Measurements from ENCODE around the gene ARSD. TPM values are rescaled to one million over a fixed set of nuclear protein-coding genes. Genes with fewer than 3 reads are reported as not detected.

Gene ARSD
- total RNA-seq, 1 experiment from 2014 or later = 10.3 TPM

DNA sequence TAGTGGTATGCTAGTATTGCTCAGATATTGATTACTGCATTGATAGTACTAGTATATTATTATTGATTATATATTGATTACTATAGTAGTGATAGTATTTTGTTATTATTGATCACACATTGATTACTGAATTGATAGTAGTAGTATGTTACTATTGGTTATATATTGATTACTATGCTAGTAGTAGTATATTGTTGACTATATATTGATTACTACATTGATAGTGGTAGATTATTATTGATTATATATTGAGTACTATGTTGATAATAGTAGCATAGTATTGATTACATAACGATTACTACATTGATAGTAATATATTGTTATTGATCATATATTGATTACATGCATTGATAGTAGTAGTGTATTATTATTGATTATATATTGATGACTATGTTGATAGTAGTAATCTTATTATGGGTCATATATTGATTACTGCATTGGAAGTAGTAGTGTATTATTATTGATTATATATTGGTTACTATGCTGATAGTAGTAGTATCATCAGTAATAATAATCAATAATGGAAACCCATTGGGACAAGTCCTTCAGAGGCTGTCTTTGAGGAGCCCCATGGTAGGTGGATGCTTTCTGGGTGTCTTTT, 69.8 kb downstream of the ARSD start:
- Histone ChIP-seq H2AK5ac (ENCODE audit: insufficient read length, low read length) (no peak overlapping the region), H4K91ac (ENCODE audit: insufficient read length, low read depth, low read length) (no peak overlapping the region), H4K8ac (replicated peaks; ENCODE audit: insufficient read length, low read depth, low read length) (no peak overlapping the region), H4K20me1 (ENCODE audit: control insufficient read depth, insufficient read depth, insufficient read length) (no peaks in the 10 kb centered on the region), H3K18ac (ENCODE audit: insufficient read length, low read depth, low read length) (no peak overlapping the region), H2BK15ac (ENCODE audit: low read depth, low read length) (no peak overlapping the region), H3K23ac (ENCODE audit: insufficient read length, low read depth, low read length) (no peak overlapping the region), H3K4me2 (ENCODE audit: insufficient read depth, insufficient read length, low read length) (no peak overlapping the region), H2BK20ac (ENCODE audit: low read depth, low read length, poor library complexity, severe bottlenecking) (no peak overlapping the region), H3K9ac (ENCODE audit: extremely low read depth, insufficient read length, low read length) (no peak overlapping the region), H3K27ac (ENCODE audit: insufficient read length, low read depth, low read length) (no peak overlapping the region), H4K5ac (ENCODE audit: insufficient read length, low read depth, low read length) (no peak overlapping the region), H3K79me1 (ENCODE audit: insufficient read depth, low read depth, low read length, poor library complexity, severe bottlenecking) (no peaks in the 10 kb centered on the region), H3K79me2 (ENCODE audit: insufficient read depth, low read length) (no peaks in the 10 kb centered on the region), H2BK5ac (ENCODE audit: insufficient read length, low read length) (no peak overlapping the region), H2BK120ac (ENCODE audit: low read depth, low read length, poor library complexity, severe bottlenecking) (no peak overlapping the region), H3K14ac (ENCODE audit: insufficient read depth, low read length) (no peak overlapping the region), H3K23me2 (ENCODE audit: insufficient read length, low read depth, low read length, poor library complexity, severe bottlenecking) (no peaks in the 10 kb centered on the region), H3K27me3 (ENCODE audit: insufficient read depth, low read length) (no peaks in the 10 kb centered on the region), H3K4ac (ENCODE audit: low read depth, low read length) (no peak overlapping the region), H2AFZ (ENCODE audit: low read length) (no peak overlapping the region), H3K56ac (ENCODE audit: insufficient read length, low read depth, low read length) (no peak overlapping the region), H3K9me3 (ENCODE audit: control insufficient read depth, low read depth, low read length) (no peaks in the 10 kb centered on the region), H3T11ph (ENCODE audit: low read length) (no peak overlapping the region), H2BK12ac (ENCODE audit: insufficient read length, low read depth, low read length) (no peak overlapping the region), H3K4me1 (ENCODE audit: insufficient read depth, low read length) (no peaks in the 10 kb centered on the region; the same call in 1 of the 2 replicates)
- 100% methylated on average over 1 of the region's 1 CpG for WGBS (ENCODE audit: extremely low coverage, insufficient read length, low lambda C conversion rate)
- H3K9me3 Mint-ChIP-seq = no peaks in the 10 kb centered on the region
- H3K4me1 Mint-ChIP-seq = peaks cover 6 to 9% of the 10 kb centered on the region in 2 experiments
- TF ChIP-seq, protein P1, sequence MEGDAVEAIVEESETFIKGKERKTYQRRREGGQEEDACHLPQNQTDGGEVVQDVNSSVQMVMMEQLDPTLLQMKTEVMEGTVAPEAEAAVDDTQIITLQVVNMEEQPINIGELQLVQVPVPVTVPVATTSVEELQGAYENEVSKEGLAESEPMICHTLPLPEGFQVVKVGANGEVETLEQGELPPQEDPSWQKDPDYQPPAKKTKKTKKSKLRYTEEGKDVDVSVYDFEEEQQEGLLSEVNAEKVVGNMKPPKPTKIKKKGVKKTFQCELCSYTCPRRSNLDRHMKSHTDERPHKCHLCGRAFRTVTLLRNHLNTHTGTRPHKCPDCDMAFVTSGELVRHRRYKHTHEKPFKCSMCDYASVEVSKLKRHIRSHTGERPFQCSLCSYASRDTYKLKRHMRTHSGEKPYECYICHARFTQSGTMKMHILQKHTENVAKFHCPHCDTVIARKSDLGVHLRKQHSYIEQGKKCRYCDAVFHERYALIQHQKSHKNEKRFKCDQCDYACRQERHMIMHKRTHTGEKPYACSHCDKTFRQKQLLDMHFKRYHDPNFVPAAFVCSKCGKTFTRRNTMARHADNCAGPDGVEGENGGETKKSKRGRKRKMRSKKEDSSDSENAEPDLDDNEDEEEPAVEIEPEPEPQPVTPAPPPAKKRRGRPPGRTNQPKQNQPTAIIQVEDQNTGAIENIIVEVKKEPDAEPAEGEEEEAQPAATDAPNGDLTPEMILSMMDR (conservative IDR thresholded peaks at IDR 0.05) = no peak
- H3K27ac Mint-ChIP-seq = no peak overlapping the region
- no peak for DNase-seq
- no peak overlapping the region for H3K4me3 Mint-ChIP-seq
- peaks cover 53 to 77% (median 75%) of the 10 kb centered on the region in 3 experiments for H3K36me3 Mint-ChIP-seq (ENCODE audit: insufficient read depth in 1 of 3, low read depth in 3 of 3)
- no peaks in the 10 kb centered on the region for H3K27me3 Mint-ChIP-seq (ENCODE audit: low read depth)
